Panc1 (cell line): ENCODE results near the gene CALHM3.

Experiments used
- SIN3A ChIP-seq: IDR thresholded peaks from 2 replicates; pipeline ENCODE4 v1.6.1; 2012; ENCODE audit warnings: low read depth, mild to moderate bottlenecking, low read length, moderate library complexity, borderline replicate concordance; ENCODE audit not compliant: insufficient read depth
- TF ChIP-seq, protein P1 (sequence below): fragments of 450-650 bp; IDR thresholded peaks from 2 replicates; pipeline ENCODE4 v1.5.1; 2017; ENCODE audit warnings: mild to moderate bottlenecking
- TF ChIP-seq, protein P2 (sequence below), 2 experiments: IDR thresholded peaks; 2 replicates each; pipeline ENCODE4 v1.6.1; 2011 to 2012; ENCODE audit warnings: low read depth in 2 of 2, control low read depth in 1 of 2, low read length in 1 of 2, mild to moderate bottlenecking in 1 of 2, moderate library complexity in 1 of 2; ENCODE audit not compliant: insufficient read depth in 1 of 2

DNA sequence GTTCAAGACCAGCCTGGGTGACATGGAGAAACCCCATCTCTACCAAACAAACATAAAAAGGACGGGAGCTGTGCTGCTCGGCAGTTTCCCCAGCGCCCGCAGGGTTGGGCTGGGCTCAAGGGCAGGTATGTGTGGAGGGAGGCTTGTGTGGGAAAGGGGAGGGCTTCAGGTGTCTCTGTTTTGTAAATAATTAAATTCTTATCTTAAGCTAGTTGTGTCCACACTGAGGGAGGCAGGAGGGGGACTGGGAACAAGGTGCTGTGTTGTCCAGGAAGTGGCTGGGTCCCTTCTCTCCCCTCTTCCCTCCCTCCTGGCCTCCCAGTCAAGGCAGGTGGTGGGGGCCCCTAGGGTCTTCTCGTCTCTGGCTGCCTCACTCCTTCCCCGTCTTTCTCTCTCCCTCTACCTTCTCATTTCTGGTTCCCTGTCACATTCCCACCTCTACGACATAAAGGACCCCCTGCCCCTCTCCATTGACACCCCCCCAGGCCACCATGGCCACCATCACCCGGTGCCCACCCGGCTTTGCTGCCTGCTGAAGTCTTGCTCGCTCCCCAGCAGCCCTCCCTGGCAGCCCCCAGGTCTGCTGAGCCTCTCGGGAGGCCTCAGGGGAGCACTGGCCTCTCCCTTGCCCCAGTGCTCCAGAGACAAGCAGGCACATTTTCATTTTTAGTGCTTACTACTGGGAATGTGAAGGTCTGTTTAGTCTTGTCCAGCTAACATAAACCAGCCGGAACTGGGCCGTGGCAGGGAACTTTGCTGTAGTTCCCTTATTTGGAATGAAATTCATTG is 33.7 kb upstream of the CALHM3 start:
- TF ChIP-seq, protein P1, sequence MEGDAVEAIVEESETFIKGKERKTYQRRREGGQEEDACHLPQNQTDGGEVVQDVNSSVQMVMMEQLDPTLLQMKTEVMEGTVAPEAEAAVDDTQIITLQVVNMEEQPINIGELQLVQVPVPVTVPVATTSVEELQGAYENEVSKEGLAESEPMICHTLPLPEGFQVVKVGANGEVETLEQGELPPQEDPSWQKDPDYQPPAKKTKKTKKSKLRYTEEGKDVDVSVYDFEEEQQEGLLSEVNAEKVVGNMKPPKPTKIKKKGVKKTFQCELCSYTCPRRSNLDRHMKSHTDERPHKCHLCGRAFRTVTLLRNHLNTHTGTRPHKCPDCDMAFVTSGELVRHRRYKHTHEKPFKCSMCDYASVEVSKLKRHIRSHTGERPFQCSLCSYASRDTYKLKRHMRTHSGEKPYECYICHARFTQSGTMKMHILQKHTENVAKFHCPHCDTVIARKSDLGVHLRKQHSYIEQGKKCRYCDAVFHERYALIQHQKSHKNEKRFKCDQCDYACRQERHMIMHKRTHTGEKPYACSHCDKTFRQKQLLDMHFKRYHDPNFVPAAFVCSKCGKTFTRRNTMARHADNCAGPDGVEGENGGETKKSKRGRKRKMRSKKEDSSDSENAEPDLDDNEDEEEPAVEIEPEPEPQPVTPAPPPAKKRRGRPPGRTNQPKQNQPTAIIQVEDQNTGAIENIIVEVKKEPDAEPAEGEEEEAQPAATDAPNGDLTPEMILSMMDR: no peak
- TF ChIP-seq, protein P2, sequence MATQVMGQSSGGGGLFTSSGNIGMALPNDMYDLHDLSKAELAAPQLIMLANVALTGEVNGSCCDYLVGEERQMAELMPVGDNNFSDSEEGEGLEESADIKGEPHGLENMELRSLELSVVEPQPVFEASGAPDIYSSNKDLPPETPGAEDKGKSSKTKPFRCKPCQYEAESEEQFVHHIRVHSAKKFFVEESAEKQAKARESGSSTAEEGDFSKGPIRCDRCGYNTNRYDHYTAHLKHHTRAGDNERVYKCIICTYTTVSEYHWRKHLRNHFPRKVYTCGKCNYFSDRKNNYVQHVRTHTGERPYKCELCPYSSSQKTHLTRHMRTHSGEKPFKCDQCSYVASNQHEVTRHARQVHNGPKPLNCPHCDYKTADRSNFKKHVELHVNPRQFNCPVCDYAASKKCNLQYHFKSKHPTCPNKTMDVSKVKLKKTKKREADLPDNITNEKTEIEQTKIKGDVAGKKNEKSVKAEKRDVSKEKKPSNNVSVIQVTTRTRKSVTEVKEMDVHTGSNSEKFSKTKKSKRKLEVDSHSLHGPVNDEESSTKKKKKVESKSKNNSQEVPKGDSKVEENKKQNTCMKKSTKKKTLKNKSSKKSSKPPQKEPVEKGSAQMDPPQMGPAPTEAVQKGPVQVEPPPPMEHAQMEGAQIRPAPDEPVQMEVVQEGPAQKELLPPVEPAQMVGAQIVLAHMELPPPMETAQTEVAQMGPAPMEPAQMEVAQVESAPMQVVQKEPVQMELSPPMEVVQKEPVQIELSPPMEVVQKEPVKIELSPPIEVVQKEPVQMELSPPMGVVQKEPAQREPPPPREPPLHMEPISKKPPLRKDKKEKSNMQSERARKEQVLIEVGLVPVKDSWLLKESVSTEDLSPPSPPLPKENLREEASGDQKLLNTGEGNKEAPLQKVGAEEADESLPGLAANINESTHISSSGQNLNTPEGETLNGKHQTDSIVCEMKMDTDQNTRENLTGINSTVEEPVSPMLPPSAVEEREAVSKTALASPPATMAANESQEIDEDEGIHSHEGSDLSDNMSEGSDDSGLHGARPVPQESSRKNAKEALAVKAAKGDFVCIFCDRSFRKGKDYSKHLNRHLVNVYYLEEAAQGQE (IDR thresholded peaks at IDR 0.05; ENCODE audit: insufficient read depth in 1 of 2, low read depth in 2 of 2, low read length in 1 of 2): no peak
- no peak for TF ChIP-seq SIN3A
